Measurements from ENCODE around the gene LY6G5C.

The LY6G5C gene

GRCh38 chr6:31662124-31662723 lies 18.6 kb downstream of the LY6G5C start:
- peak in 1 of 2 donors; percentile 26 for DNase-seq

- no peak for DNase-seq
These were observed 19.4 kb downstream of the LY6G5C start for GRCh38 chr6:31661262-31662123.

GRCh38 chr6:31660381-31661261 lies 20.2 kb downstream of the LY6G5C start, which contains the start of gene C6orf47:
Gene C6orf47 (minus strand): TSS chr6:31660778. CDS start chr6:31659947, 831 bp downstream.
- DNase-seq = peak; percentile 74 to 85

- DNase-seq = peak; percentile 29 to 41
These were observed 21.1 kb downstream of the LY6G5C start for GRCh38 chr6:31659649-31660380.

GRCh38 chr6:31658983-31659648 lies 21.8 kb downstream of the LY6G5C start:
- no peak for DNase-seq

- no peak for DNase-seq
These were observed 22.6 kb downstream of the LY6G5C start for GRCh38 chr6:31658158-31658688.

GRCh38 chr6:31657406-31658157 lies 23.3 kb downstream of the LY6G5C start:
- no peak for DNase-seq

- no peak for DNase-seq
These were observed 25.3 kb downstream of the LY6G5C start, which contains the start of gene APOM for GRCh38 chr6:31655349-31656237. Gene APOM (plus strand): TSS chr6:31655894. CDS start chr6:31655967, 73 bp downstream.

GRCh38 chr6:31654574-31655348 lies 26.1 kb downstream of the LY6G5C start:
- DNase-seq = no peak

GRCh38 chr6:31652925-31653724 lies 27.7 kb downstream of the LY6G5C start:
- DNase-seq = peak; percentile 90 to 93

GRCh38 chr6:31651602-31652191 lies 29.2 kb downstream of the LY6G5C start:
- peak; percentile 82 to 90 for DNase-seq

GRCh38 chr6:31645325-31645724 lies 35.5 kb downstream of the LY6G5C start:
- DNase-seq = no peak

- no peak for DNase-seq
These were observed 36.9 kb downstream of the LY6G5C start for GRCh38 chr6:31643818-31644454.

- no peak for DNase-seq
These were observed 37.9 kb downstream of the LY6G5C start for GRCh38 chr6:31642798-31643570.

- DNase-seq = no peak
These were observed 39.5 kb downstream of the LY6G5C start for GRCh38 chr6:31641370-31641769.

- DNase-seq = no peak
These were observed 40.3 kb downstream of the LY6G5C start for GRCh38 chr6:31640612-31641011.

All from inflammatory macrophage (primary cell).